BE2C (cell line): ENCODE measurements around the gene TMIE.

Source experiments
- DNase-seq: peaks from one replicate; pipeline ENCODE4 v3.0.0-alpha.2; 2020
- H3K27me3 ChIP-seq: fragments of 250-450 bp; sonication (Bioruptor Pico); 2 replicates; pipeline ENCODE4 v1.5.1; 2020; ENCODE audit warnings: mild to moderate bottlenecking
- H3K36me3 ChIP-seq: fragments of 250-450 bp; sonication (Bioruptor Pico); 2 replicates; pipeline ENCODE4 v1.5.1; 2020; ENCODE audit warnings: mild to moderate bottlenecking
- H3K4me1 ChIP-seq: fragments of 250-450 bp; sonication (Bioruptor Pico); 2 replicates; pipeline ENCODE4 v1.5.1; 2020
- H3K4me3 ChIP-seq: 2 replicates; pipeline ENCODE4 v1.5.1; 2011; ENCODE audit warnings: low read depth, low read length
- H3K9me3 ChIP-seq: fragments of 250-450 bp; sonication (Bioruptor Pico); 2 replicates; pipeline ENCODE4 v1.5.1; 2020
- CTCF ChIP-seq: IDR thresholded peaks from 2 replicates; pipeline ENCODE4 v1.5.1; 2012; ENCODE audit warnings: mild to moderate bottlenecking, low read depth, low read length

Gene TMIE

GRCh38 chr3:46671541-46672348 lies 29.4 kb upstream of the TMIE start:
- no peaks in the 10 kb centered on the region for H3K36me3 ChIP-seq
- DNase-seq, result peak; percentile 2
- no peak for TF ChIP-seq CTCF
- no peaks in the 10 kb centered on the region for H3K9me3 ChIP-seq
- H3K27me3 ChIP-seq, result no peaks in the 10 kb centered on the region
- no peaks in the 10 kb centered on the region for H3K4me1 ChIP-seq
- H3K4me3 ChIP-seq, result no peak overlapping the region

GRCh38 chr3:46672349-46672695 lies 28.9 kb upstream of the TMIE start:
- Histone ChIP-seq H3K27me3 (no peaks in the 10 kb centered on the region), H3K9me3 (no peaks in the 10 kb centered on the region), H3K36me3 (no peaks in the 10 kb centered on the region), H3K4me3 (no peak overlapping the region), H3K4me1 (no peaks in the 10 kb centered on the region)
- TF ChIP-seq CTCF, result no peak
- no peak for DNase-seq

GRCh38 chr3:46673151-46674030 lies 27.8 kb upstream of the TMIE start:
- Histone ChIP-seq H3K4me3 (no peak overlapping the region), H3K27me3 (no peaks in the 10 kb centered on the region), H3K4me1 (no peaks in the 10 kb centered on the region), H3K9me3 (no peaks in the 10 kb centered on the region), H3K36me3 (no peaks in the 10 kb centered on the region)
- TF ChIP-seq CTCF, result no peak
- peak; percentile 1 for DNase-seq

GRCh38 chr3:46674031-46674845 lies 27.0 kb upstream of the TMIE start:
- TF ChIP-seq CTCF, result peak; percentile 31; the same call in 1 of the 2 replicates
- H3K4me3 ChIP-seq, result no peak overlapping the region
- H3K27me3 ChIP-seq, result no peaks in the 10 kb centered on the region
- H3K9me3 ChIP-seq, result no peaks in the 10 kb centered on the region
- H3K4me1 ChIP-seq, result no peaks in the 10 kb centered on the region
- peak; percentile 2 for DNase-seq
- no peaks in the 10 kb centered on the region for H3K36me3 ChIP-seq

- no peak for TF ChIP-seq CTCF
- H3K9me3 ChIP-seq, result no peaks in the 10 kb centered on the region
- no peak for DNase-seq
- no peaks in the 10 kb centered on the region for H3K36me3 ChIP-seq
- H3K4me1 ChIP-seq, result no peaks in the 10 kb centered on the region
- no peaks in the 10 kb centered on the region for H3K27me3 ChIP-seq
- no peak overlapping the region for H3K4me3 ChIP-seq
Measured at GRCh38 chr3:46675426-46675825, 25.8 kb upstream of the TMIE start.
